ENCODE data around the gene COG8.

COG8 gene

DNA sequence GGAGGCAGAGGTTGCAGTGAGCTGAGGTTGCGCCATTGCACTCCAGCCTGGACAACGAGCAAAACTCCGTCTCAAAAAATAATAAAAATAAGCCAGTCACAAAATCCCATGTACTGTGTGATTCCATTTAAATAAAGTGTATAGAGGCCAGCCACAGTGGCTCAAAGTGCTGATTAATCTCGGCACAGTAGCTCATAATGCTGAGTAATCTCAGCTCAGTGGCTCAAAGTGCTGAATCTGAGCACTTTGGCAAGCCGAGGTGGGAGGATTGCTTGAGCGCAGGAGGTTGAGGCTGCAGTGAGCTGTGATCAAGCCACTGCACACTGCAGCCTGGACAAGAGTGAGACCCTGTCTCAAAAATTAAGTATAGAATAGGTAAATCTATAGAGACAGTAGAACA, 7.3 kb upstream of the COG8 start:
- no peak for DNase-seq (ENCODE audit: low read depth in 3 of 3, low spot score in 1 of 3)

DNA sequence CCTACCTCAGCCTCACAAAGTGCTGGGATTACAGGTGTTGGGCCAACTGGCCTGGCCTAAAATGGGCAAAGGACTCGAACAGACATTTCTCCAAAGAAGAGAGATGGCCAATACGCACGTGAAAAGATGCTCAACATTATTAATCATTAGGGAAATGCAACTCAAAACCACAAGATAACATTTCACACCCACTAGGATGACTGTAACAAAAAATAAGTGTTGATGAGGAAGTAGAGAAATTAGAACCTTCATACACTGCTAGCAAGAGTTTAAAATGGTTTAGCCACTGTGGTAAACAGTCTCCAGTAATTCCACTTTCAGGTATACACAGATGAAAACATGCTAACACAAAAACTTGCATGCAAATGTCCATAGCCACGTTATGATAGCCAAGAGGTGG, 6.6 kb upstream of the COG8 start:
- no peak for DNase-seq (ENCODE audit: low read depth in 3 of 3, low spot score in 1 of 3)

DNA sequence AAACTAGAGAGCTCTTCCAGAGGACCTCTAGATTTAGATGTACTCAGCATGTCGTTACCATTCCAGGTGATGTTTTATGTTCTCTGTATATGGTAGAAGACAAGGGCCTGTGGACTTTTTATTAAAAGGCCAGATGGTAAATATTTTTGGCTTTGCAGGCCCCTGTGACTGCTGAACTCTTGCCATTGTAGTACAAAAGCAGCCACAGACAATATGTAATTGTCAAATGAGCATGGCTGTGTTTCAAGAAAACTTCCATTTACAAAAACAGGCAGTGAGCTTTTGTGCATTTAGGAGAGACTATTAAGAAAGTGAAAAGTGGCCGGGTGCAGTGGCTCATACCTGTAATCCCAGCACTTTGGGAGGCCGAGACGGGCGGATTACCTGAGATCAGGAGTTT, 4.8 kb upstream of the COG8 start:
- DNase-seq (ENCODE audit: low read depth in 3 of 3, low spot score in 1 of 3) = no peak

DNA sequence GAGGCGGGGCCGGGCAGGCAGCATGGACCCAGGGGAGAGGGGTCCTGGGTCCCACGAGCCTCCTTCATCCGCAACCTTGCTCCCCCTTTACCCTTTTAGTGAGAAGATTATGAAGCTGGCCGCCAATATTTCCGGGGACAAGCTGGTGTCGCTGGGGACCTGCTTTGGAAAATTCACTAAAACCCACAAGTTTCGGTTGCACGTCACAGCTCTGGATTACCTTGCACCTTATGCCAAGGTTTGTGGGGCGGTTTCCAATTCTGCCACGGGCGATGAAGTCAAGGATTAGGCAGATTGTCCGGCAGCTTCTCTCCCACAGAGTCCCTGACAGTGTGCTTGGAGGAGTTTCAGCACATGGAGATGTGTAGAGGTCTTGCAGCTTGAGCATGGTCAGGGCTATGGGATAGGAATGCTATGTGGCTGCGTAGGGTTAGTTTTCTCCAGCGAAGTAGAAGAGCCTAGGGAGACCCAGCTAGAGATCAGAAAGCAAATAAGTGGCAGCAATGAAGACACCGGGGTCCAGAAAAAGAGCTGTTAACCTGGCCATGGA, 806 bp upstream of the COG8 start:
- DNase-seq (ENCODE audit: low read depth in 3 of 3, low spot score in 1 of 3) = no peak

DNA sequence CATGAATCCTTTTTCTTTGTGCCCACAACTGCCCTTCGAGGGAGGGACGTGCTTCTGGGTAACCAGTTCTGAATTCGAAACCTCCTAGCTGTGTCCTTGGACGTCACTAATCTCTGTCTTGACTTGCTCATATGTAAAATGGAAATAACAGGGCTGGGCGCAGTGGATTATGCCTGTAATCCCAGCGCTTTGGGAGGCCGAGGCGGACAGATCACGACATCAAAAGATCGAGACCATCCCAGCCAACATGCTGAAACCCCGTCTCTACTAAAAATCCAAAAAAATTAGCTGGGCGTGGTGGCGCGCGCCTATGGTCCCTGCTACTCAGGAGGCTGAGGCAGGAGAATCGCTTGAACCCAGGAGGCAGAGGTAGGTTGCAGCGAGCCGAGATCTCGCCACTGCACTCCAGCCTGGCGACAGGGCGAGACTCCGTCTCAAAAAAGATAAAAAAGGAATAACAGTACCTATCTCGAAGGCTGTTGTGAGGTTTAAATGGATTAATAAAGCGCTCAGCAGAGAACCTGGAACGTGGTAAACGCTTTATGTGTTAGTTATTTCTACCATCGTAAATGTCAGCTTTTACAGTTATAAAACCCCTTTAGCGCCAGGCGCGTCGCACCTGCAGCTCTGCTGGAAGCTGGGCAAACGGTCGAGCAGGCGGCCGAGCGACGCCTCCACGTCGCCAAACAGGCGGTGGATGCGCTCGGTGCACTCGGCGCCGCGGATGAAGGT, 641 bp downstream of the COG8 start:
- no peak for DNase-seq (ENCODE audit: low read depth in 3 of 3, low spot score in 1 of 3)

DNA sequence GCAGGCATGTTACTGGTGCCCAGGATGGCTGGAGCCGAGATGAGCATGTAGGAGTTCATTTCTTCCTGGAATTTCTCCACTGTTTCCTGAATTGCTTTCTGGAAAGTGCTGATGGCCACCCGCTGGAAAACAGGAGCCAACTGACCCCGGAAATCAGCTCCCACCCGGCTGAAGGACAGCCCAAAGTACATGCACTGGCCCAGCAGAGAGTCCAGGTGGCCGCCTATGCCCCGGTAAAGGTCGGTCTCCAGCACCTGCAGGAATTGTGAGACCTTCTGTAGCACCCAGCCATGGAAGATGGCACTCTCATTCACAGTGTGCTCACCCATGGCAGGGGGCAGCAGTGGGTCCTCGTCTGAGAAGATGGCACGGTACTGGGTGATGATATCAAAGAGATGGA, 4.7 kb downstream of the COG8 start:
- DNase-seq (ENCODE audit: low read depth in 3 of 3, low spot score in 1 of 3) = no peak

DNA sequence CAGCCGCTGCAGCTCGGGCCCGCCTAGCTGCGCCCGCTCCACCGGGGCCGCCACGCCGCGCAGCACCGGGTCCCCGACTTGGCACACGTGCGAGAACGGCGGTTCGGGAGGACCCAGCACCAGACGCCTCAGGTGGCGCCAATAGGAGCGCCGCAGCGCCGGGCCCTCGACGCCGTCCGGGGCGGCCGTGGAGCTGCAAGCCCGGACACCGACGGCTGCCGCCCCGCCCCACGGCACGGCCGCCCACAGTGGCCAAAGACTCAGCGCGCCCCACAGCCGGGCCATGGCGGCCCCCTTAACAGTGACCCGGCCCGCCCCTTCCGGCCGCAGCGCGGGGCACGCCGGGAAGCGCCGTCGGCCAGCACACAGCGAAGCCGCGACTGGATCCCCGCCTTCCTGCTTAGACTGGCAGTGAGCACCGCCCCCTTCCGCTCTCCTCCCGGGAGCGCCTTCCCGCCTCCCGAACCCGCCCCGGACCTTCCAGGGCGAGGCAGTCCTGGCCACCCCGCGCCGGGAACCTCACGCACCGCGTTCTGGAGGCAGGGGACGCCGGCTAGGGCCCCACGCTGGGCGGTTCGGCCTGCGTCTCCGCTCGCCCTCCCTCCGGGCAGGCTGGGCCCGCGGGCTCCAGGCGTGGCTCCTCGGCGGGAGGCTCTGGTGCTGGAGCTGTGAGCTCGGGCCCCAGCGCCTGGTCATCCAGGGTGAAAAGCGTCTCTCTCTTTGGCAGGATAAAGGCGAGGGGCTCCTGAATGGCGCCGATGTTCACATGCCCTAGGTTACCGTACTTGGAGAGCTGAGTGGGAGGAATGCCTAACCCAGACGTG, 8.9 kb downstream of the COG8 start, which contains the start of gene PDF:
TSS of gene PDF (minus strand) at position 303 of the 824 bp plus-strand sequence. CDS start at position 285, 18 bp downstream.
- peak; percentile 45 to 79 (median 61) for DNase-seq (ENCODE audit: low read depth in 3 of 3, low spot score in 1 of 3)

DNA sequence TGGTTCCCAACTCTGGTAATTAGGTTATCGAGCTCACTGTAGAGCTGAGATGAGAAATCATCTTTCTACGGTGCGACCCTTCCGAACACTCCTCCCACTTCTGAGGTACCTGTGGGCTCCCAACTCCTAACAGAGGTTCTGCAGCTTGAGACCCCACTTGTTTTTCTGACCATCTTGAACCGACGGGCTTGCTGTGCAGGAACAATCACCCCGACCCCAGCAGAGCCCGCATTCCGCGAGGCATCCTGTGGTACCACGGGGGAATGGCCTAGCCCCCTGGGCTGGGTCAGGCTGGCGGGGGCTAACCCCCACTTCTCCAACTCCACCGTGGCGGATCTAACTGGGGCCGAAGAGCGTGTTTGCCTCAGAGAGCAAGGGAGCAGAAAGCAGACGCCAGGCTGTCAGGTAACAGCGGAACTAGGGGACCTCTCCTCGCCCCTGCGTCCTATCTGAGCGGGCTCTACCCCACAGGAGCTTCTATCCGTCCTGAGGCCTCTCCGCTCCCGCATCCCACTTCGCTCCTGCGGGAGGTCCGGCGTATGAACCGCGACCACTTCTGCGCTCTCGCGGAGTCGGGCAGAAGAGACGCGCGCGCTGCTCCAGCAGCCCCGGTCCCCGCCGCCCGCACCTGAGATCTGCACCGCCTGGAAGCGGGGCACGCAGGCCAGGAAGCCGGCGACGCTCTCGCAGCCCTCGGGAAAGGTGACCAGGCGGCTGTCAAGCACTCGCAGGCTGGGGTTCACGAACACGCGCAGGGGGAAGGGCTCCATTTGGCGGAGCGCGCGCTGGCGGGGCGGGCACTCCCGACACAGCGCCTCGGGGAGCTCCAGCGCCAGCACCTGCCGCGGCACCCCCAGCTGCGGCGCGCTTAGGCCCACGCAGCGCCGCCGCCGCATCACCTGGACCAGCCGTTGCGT, 9.7 kb downstream of the COG8 start:
- DNase-seq (ENCODE audit: low read depth in 3 of 3, low spot score in 1 of 3) = peak in 1 of 3 donors; percentile 29

DNA sequence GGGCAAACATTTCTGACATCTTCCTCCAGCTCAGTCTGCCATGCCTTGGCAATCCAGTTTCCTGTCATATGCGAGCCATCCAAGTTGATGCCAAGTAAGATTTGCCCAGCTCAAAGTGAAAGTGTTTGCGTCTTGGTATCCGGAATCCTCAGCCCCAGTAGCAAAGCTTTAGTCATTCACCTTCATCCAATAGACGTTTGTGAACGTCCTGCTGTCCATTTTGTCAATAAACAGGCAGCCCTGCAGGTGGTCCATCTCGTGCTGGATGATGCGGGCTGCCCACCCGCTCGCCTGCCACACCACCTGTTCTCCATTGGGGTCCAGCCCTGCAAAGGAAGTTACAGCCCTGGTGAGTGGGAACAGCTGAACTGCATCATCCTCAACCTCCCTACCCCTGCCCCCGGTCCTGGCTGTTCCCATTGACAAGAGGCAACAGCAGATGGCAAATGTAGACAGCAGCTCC, 10.5 kb downstream of the COG8 start:
- DNase-seq (ENCODE audit: low read depth in 3 of 3, low spot score in 1 of 3) = no peak

DNA sequence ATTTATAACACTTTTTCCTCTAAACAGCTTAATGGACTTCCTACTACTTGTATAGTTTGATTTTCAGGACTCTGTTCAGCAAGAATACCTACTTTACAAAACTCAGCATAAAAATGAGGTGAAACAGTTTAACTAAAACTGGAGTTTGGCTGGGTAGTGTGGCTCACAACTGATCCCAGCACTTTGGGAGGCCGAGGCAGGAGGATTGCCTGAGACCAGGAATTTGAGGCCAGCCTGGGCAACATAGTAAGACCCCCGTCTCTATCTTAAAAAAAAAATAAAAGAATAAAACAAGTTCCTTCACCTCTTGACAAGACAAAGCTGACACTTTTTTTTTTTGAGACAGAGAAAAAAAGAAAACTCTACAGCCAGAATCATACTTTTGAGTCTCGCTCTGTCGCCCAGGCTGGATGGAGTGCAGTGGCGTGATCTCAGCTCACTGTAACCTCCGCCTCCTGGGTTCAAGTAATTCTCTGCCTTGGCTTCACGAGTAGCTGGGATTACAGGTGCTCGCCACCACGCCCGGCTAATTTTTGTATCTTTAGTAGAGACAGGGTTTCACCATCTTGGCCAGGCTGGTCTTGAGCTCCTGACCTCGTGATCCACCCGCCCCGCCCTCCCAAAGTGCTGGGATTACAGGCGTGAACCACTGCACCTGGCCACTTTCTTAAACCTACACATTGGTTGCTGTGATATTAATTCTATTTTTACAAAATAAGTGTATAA, 11.6 kb downstream of the COG8 start:
- no peak for DNase-seq (ENCODE audit: low read depth in 3 of 3, low spot score in 1 of 3)

DNA sequence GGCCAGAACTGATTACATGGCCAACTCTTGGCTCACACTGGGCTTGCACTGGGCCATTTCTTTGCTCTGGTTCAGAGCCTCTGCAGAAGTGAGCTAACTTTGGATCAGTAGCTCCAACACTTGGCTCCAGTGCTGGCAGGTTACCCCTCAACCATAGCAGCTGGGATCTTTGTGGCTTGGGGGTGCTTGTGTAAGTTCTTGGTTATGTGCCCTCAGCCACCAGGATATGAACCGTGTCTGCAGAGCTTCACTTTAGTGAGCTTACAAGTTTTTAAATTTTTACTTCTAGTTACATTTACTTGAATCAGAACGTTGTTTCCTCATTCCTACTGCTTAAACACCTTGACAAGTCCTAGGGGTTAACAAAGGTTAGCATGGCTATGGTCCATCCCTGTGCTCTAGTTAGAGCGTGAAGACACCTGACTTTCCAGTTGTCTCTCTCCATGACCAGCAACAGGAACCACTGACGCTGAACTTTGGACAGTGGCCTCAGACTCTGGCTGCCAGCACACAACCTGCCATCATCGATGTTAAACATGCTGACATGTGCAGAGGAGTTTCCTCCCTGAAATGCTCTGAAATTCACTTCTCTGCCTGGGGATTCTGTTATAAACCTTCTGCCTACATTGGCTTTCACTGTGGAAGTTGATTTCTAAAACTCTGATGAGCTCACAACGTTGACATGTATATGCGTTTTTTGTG, 13.0 kb downstream of the COG8 start:
- DNase-seq (ENCODE audit: low read depth in 3 of 3, low spot score in 1 of 3) = no peak

DNA sequence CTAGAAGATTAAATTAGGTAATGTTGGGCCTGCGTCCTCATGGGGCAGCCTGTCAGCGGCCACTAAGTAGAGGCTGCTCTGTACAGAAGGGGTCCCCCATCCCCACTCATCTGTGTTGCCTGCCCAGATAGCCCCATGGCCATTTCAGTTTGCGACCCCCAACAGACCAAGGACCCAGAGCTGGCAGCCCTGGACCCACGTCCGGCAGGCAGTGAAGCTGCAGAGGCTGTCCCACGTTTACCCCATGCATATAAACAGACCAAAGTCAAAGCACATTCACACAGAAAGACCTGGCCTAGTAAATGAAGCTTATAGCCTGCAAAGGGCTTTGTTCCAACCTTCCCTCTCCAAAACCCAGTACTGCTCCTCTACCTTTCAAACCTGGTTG, 13.6 kb downstream of the COG8 start:
- DNase-seq (ENCODE audit: low read depth in 3 of 3, low spot score in 1 of 3) = no peak

DNA sequence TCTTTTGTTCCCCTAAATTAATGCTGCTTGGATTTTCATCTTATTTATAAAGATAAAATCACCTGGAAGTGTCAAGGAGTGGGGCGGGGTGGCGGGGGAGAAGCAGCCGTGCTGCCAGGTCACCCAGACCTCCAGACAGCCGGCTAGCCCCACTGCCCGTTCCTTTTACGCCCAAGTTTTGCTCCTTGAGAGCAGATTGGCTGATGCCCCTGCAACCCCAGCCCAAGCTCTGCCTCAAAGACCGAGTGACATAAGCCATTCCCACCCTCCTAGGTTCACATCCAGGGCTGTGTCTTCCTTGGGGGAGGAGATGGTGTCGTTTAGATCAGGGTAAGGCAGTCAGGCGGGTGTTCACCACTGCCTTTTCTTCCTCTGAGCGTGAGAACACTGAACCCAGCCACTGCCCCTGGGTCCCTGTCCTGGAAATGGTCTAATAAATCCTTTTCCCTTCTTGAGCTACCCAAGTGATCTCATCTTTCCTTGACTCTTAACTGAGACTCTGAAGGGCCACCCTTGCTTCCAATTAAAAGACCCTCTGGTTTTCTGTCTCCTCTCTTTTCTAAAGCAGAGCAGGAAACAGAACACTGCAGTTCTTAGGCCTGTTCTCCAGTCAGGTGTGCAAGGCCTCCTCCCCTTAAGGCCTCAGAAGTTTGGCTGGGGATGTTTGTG, 14.6 kb downstream of the COG8 start:
- no peak for DNase-seq (ENCODE audit: low read depth in 3 of 3, low spot score in 1 of 3)

DNA sequence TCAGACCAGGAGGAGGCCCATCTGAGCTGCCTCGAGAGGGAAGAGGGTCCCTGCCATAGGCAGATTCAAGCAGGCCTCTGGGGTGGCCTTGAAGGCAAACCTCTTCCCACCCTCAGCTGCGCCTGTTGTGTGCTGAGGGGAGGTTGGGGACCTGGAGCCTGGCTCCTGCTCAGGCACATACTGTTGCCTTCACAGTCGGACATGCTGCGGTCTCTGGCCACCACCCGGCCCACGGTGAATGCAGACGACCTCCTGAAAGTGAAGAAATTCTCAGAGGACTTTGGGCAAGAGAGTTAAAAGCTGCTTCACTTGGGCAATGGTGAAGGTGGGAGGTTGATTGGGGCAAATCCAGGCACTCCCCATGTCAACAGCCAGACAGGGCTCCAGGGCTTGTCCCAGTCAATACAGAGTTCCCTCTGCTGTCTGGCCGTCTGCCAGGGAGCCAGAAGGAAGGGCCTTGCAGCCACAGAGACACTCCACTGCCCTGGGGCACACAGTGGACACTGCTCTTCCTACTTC, 15.3 kb downstream of the COG8 start:
- no peak for DNase-seq (ENCODE audit: low read depth in 3 of 3, low spot score in 1 of 3)

DNA sequence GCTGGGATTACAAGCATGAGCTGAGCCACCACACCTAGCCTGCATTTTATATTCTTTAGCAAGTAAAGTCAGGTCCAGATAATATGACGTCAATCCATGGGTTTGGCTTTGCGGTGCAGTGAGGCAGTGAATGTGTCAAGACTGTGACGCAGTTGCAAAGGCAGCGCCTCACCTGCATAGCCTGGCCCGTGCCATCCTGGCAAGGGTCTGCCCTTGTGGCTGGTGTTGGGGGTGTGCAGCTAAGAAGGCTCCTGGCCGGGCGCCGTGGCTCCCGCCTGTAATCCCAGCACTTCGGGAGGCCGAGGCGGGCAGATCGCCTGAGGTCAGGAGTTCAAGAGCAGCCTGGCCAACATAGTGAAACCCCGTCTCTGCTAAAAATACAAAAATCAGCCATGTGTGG, 15.9 kb downstream of the COG8 start:
- DNase-seq (ENCODE audit: low read depth in 3 of 3, low spot score in 1 of 3) = no peak

DNA sequence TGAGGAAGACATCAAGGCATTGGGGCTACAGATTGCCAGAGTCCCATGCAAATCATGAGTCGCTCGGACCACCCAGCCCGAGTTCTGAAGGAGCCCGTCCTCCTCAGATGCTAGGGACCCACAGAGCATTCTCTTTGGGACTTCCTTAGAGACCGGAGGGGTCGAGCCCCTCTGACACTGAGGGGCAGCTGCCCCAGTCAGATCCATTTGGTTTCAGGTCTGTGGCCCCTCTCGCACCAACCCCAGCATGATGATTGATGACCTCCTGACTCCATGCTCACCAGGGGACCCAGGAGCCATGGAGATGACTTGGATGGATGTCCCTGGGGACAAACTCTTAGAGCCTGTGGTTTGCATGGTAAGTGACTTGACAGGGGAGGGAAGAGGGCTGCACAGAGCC, 17.0 kb downstream of the COG8 start:
- no peak for DNase-seq (ENCODE audit: low read depth in 3 of 3, low spot score in 1 of 3)

DNA sequence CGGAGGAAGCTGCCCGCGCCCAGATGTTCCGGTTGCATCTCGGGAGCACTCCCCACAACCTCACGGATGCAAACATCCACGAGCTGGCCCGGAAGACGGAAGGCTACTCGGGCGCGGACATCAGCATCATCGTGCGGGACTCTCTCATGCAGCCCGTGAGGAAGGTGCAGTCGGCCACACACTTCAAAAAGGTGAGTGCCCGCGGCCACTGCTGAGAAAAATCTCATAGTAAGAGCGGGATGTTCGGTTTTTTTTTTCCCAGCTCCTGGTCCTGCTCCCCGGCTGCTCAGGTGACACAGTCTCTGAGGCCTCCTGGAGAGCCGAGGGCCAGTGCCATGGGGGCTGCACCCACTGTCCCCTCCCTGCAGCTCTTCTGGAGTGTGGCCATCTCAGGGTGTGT, 18.3 kb downstream of the COG8 start:
- no peak for DNase-seq (ENCODE audit: low read depth in 3 of 3, low spot score in 1 of 3)

DNA sequence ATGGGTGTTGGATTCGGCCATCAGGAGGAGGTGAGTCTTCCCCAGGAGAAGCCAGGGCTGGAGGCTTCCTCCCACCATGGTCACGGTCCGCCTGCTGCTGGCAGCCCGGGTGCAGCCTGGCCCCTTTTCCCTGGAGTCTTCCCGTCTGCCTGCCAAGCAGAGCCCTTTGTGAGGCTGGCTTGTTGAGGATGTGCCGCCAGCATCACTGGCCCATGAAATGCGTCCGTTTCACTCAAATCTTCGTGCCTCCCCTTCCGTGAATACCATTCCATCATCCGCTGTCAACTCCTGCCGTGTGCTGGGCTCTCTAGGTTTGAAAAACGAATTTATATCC, 18.7 kb downstream of the COG8 start:
- DNase-seq (ENCODE audit: low read depth in 3 of 3, low spot score in 1 of 3) = no peak
